H1 (cell line): Measurements from ENCODE around the gene GAD2. TPM values are rescaled to one million over a fixed set of nuclear protein-coding genes. Genes with fewer than 3 reads are reported as not detected.

Experiments used
- CTCF ChIA-PET: fragments of 300-600 bp; sonication (Branson Sonifier 250); formaldehyde crosslinking; loops from one replicate; lab custom pipeline; 2021; ENCODE audit not compliant: partially characterized antibody; lab: Charles Lee
- POLR2A ChIA-PET: fragments of 300-600 bp; sonication (Branson Sonifier 250); formaldehyde crosslinking; loops from one replicate; lab custom pipeline; 2021; ENCODE audit warnings: inconsistent platforms; ENCODE audit not compliant: partially characterized antibody; lab: Charles Lee
- DNase-seq, 2 experiments: peaks; one replicate each; pipeline versions ENCODE4 v3.0.0 to v3.0.0-alpha.2; 2010 to 2022; ENCODE audit warnings: low spot score in 2 of 2, low read depth in 1 of 2, mixed read lengths in 1 of 2
- FAIRE-seq: peaks from 2 replicates; lab custom pipeline; 2011; peaks lifted over from hg19 to GRCh38; lab: Jason Lieb, UNC
- H2AFZ ChIP-seq: 2 replicates; pipeline ENCODE4 v1.8.1; 2012; ENCODE audit warnings: low read length, inconsistent platforms
- H2AK5ac ChIP-seq: 2 replicates; pipeline ENCODE4 v1.6.1; 2013; ENCODE audit warnings: low read depth, low read length
- H2BK120ac ChIP-seq: replicated peaks from 2 replicates; pipeline ENCODE3; 2013; ENCODE audit warnings: low read depth, low read length, inconsistent platforms
- H2BK12ac ChIP-seq: 2 replicates; pipeline ENCODE4 v1.6.1; 2013; ENCODE audit warnings: low read depth, low read length
- H2BK15ac ChIP-seq: 2 replicates; pipeline ENCODE4 v1.6.1; 2013; ENCODE audit warnings: low read length
- H2BK20ac ChIP-seq: 2 replicates; pipeline ENCODE4 v1.6.1; 2013; ENCODE audit warnings: low read length
- H2BK5ac ChIP-seq: 2 replicates; pipeline ENCODE4 v1.6.1; 2013; ENCODE audit warnings: low read depth, low read length
- H3K14ac ChIP-seq: 2 replicates; pipeline ENCODE4 v1.6.1; 2013; ENCODE audit warnings: inconsistent platforms; ENCODE audit not compliant: insufficient read length
- H3K18ac ChIP-seq: 2 replicates; pipeline ENCODE4 v1.6.1; 2013; ENCODE audit warnings: low read length; ENCODE audit errors: extremely low read depth
- H3K23ac ChIP-seq: 2 replicates; pipeline ENCODE4 v1.6.1; 2013; ENCODE audit warnings: inconsistent platforms; ENCODE audit not compliant: insufficient read length
- H3K23me2 ChIP-seq: 2 replicates; pipeline ENCODE4 v1.6.1; 2013; ENCODE audit warnings: low read depth, low read length
- H3K27ac ChIP-seq: 2 replicates; pipeline ENCODE4 v1.6.1; 2011; ENCODE audit warnings: low read depth, low read length, inconsistent platforms
- H3K27me3 ChIP-seq, 4 experiments: replicated peaks in 1 of 4; 1 replicate in 1 of 4; 2 replicates in 3 of 4; pipeline versions ENCODE4 v1.6.1 to v1.8.1; 2011 to 2013; ENCODE audit warnings: low read length in 3 of 4, mild to moderate bottlenecking in 3 of 4, inconsistent platforms in 2 of 4, mixed read lengths in 2 of 4, moderate library complexity in 1 of 4; ENCODE audit not compliant: control insufficient read depth in 3 of 4, insufficient read depth in 3 of 4; ENCODE audit errors: extremely low read depth in 1 of 4
- H3K36me3 ChIP-seq, 4 experiments: 2 replicates each; pipeline versions ENCODE4 v1.6.1 to v1.8.1; 2011 to 2013; ENCODE audit warnings: mild to moderate bottlenecking in 4 of 4, low read length in 3 of 4, moderate library complexity in 2 of 4, control low read depth in 1 of 4, inconsistent platforms in 1 of 4; ENCODE audit not compliant: insufficient read depth in 4 of 4, control insufficient read depth in 2 of 4
- H3K4ac ChIP-seq: replicated peaks from 2 replicates; pipeline ENCODE3; 2013; ENCODE audit warnings: low read length, low read depth, mixed read lengths, inconsistent platforms; ENCODE audit not compliant: insufficient read length
- H3K4me1 ChIP-seq, 4 experiments: replicated peaks in 1 of 4; 1 replicate in 1 of 4; 2 replicates in 3 of 4; pipeline versions ENCODE4 v1.6.1 to v1.8.1; 2011 to 2013; ENCODE audit warnings: low read length in 3 of 4, inconsistent platforms in 2 of 4, mixed read lengths in 1 of 4; ENCODE audit not compliant: insufficient read depth in 4 of 4, control insufficient read depth in 3 of 4
- H3K4me2 ChIP-seq, 2 experiments: 2 replicates each; pipeline versions ENCODE4 v1.6.1 to v1.8.1; 2011 to 2013; ENCODE audit warnings: low read depth in 2 of 2, low read length in 2 of 2, control low read depth in 1 of 2, inconsistent platforms in 1 of 2, mild to moderate bottlenecking in 1 of 2; ENCODE audit not compliant: insufficient read depth in 1 of 2
- H3K4me3 ChIP-seq, 4 experiments: fragments of 200-600, 300-600 bp in 1 of 4; sonication (generic), shearing (Covaris generic), sonication (Bioruptor Twin) in 1 of 4; 2 replicates each; pipeline versions ENCODE4 v1.5.1 to v1.8.1; 2011 to 2016; ENCODE audit warnings: low read length in 4 of 4, low read depth in 3 of 4, control low read depth in 2 of 4, inconsistent platforms in 2 of 4, mild to moderate bottlenecking in 2 of 4, mixed read lengths in 1 of 4, moderate library complexity in 1 of 4; ENCODE audit not compliant: insufficient read depth in 2 of 4; ENCODE audit errors: extremely low read depth in 1 of 4
- H3K56ac ChIP-seq: replicated peaks from 2 replicates; pipeline ENCODE3; 2013; ENCODE audit warnings: low read depth, mild to moderate bottlenecking, mixed read lengths, low read length, inconsistent platforms; ENCODE audit not compliant: insufficient read length
- H3K79me1 ChIP-seq: 2 replicates; pipeline ENCODE4 v1.6.1; 2013; ENCODE audit warnings: low read depth, low read length, control low read depth
- H3K79me2 ChIP-seq, 2 experiments: 2 replicates each; pipeline versions ENCODE4 v1.6.1 to v1.8.1; 2012 to 2013; ENCODE audit warnings: low read length in 2 of 2, mild to moderate bottlenecking in 2 of 2, inconsistent platforms in 1 of 2; ENCODE audit not compliant: insufficient read depth in 2 of 2, control insufficient read depth in 1 of 2
- H3K9ac ChIP-seq, 4 experiments: replicated peaks in 1 of 4; 1 replicate in 1 of 4; 2 replicates in 3 of 4; pipeline versions ENCODE4 v1.6.1 to v1.8.1; 2011 to 2013; ENCODE audit warnings: low read depth in 3 of 4, low read length in 3 of 4, control low read depth in 2 of 4, mild to moderate bottlenecking in 2 of 4, moderate library complexity in 2 of 4, inconsistent platforms in 1 of 4; ENCODE audit errors: extremely low read depth in 1 of 4
- H3K9me3 ChIP-seq, 2 experiments: 2 replicates each; pipeline versions ENCODE4 v1.6.1 to v1.8.1; 2012 to 2013; ENCODE audit warnings: mild to moderate bottlenecking in 2 of 2, moderate library complexity in 2 of 2, control low read depth in 1 of 2, inconsistent platforms in 1 of 2, low read depth in 1 of 2, low read length in 1 of 2, mixed read lengths in 1 of 2; ENCODE audit not compliant: insufficient read depth in 2 of 2
- H4K20me1 ChIP-seq, 2 experiments: replicated peaks in 1 of 2; 2 replicates each; pipeline versions ENCODE3 to v1.8.1; 2011 to 2013; ENCODE audit warnings: inconsistent platforms in 2 of 2, low read length in 2 of 2, mild to moderate bottlenecking in 1 of 2; ENCODE audit not compliant: insufficient read depth in 2 of 2, control insufficient read depth in 1 of 2
- H4K5ac ChIP-seq: 2 replicates; pipeline ENCODE4 v1.6.1; 2013; ENCODE audit warnings: low read length, low read depth, mixed read lengths, inconsistent platforms; ENCODE audit not compliant: insufficient read length
- H4K8ac ChIP-seq: 2 replicates; pipeline ENCODE4 v1.8.0; 2013; ENCODE audit warnings: mild to moderate bottlenecking, moderate library complexity, low read length, inconsistent platforms; ENCODE audit not compliant: insufficient read depth; ENCODE audit errors: extremely low read depth
- H4K91ac ChIP-seq: replicated peaks from 2 replicates; pipeline ENCODE3; 2013; ENCODE audit warnings: low read length, mixed read lengths, inconsistent platforms; ENCODE audit not compliant: insufficient read length
- CBX5 ChIP-seq: fragments of 300-800, 300-1000 bp; sonication (generic); IDR thresholded peaks from 2 replicates; pipeline ENCODE4 v1.7.1; 2016; ENCODE audit warnings: antibody characterized with exemption, low read length, low read depth
- JUND ChIP-seq: IDR thresholded peaks from 2 replicates; pipeline ENCODE4 v1.6.1; 2011; ENCODE audit warnings: mild to moderate bottlenecking, improper control_type of control experiment, low read length
- TEAD4 ChIP-seq: IDR thresholded peaks from 2 replicates; pipeline ENCODE4 v1.6.1; 2012; ENCODE audit warnings: low read depth, low read length, inconsistent platforms, mixed read lengths
- WGBS, 2 experiments: shearing (Covaris generic) in 1 of 2; methylation state at CpG; one replicate each; pipeline versions ENCODE4 v1.1.6 to v1.1.7; 2013 to 2015; ENCODE audit warnings: low lambda C conversion rate in 2 of 2, mixed read lengths in 2 of 2, inconsistent platforms in 1 of 2, low coverage in 1 of 2, missing lambda C conversion rate in 1 of 2; ENCODE audit not compliant: insufficient replicate concordance in 2 of 2, insufficient coverage in 1 of 2, insufficient read length in 1 of 2; ENCODE audit errors: extremely low coverage in 1 of 2, missing lambda C conversion rate in 1 of 2; 5-methylcytosine and 5-hydroxymethylcytosine counted together
- polyA plus RNA-seq, 7 experiments: library from polyadenylated mRNA; depleted of rRNA in 3 of 7; stranded (reverse) in 5 of 7; unstranded in 2 of 7; fragments of >200 nt in 5 of 7; fragments of 200-250 nt in 2 of 7; gene quantifications; 1 replicate in 5 of 7; 2 replicates in 1 of 7; 4 replicates in 1 of 7; pipeline versions ENCODE4 v1.2.1 to v1.2.3, GENCODE V29; 2011 to 2013; ENCODE audit warnings: missing spikeins in 2 of 7, mixed read lengths in 2 of 7
- total RNA-seq: library from RNA; stranded (reverse); fragmentation: NEBNext Ultra II Directional; extraction: Animal tissue kit (Norgen Biotek cat#: 25700); gene quantifications from 2 replicates; pipeline ENCODE4 v1.2.1, GENCODE V29; 2021

GAD2 gene
- total and polyA plus RNA-seq, 2 of the 8 experiments (the other 6 are each of a cell fraction or from before 2014, with no cell fraction given) = 0.30 to 0.47 TPM

DNA sequence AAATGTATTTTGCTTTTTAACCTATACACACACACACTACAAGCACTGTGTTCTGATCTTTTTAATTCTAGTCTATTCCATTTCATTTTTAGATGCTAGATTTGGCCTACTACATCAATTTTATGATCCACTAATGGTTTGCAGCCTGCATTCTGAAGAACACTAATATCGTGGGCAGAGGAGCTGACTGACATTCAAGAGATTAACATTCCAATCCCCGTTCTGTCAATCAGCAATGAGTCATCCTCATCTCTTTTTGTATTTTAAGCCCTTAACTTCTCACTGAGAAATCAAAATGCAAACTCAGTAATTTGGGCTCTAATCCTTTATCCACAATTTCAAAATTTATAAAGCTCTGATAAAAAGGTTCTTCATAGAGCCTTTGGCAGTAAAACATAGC lies 47.1 kb upstream of the GAD2 start:
- Histone ChIP-seq H3K4me3 (no peak overlapping the region), H2AFZ (no peak overlapping the region), H4K8ac (no peak overlapping the region), H3K27me3 (no peaks in the 10 kb centered on the region), H3K4me2 (no peak overlapping the region), H4K5ac (no peak overlapping the region), H3K79me2 (no peaks in the 10 kb centered on the region), H2BK20ac (no peak overlapping the region), H2BK5ac (no peak overlapping the region), H3K27ac (no peak overlapping the region), H3K9ac (no peak overlapping the region), H3K4ac (no peak overlapping the region), H3K23me2 (no peaks in the 10 kb centered on the region), H3K14ac (no peak overlapping the region), H2AK5ac (no peak overlapping the region), H4K91ac (no peak overlapping the region), H2BK15ac (no peak overlapping the region), H3K56ac (no peak overlapping the region), H3K36me3 (peaks cover 0 to 2% (median 0%) of the 10 kb centered on the region in 4 experiments; a peak in 1 of 8 replicates), H3K9me3 (no peaks in the 10 kb centered on the region), H4K20me1 (no peaks in the 10 kb centered on the region), H3K79me1 (no peaks in the 10 kb centered on the region), H2BK120ac (no peak overlapping the region), H3K18ac (no peak overlapping the region), H3K23ac (no peak overlapping the region), H3K4me1 (peaks cover 0 to 14% (median 6%) of the 10 kb centered on the region in 4 experiments; a peak in 5 of 7 replicates), H2BK12ac (no peak overlapping the region)
- DNase-seq (no peak), FAIRE-seq (no peak)
- CTCF ChIA-PET = interaction anchor here (0.9 to 1.4 kb wide), 4 partner anchors 11 to 411 kb away, joined by 3 to 4 read pairs (median 3); no protein-coding TSS in a partner anchor
- TF ChIP-seq JUND = peak; percentile 94
- no peak for TF ChIP-seq CBX5
- TF ChIP-seq TEAD4 = peak; percentile 23; the same call in 1 of the 2 replicates
- 46% methylated on average over 2 of the region's 2 CpGs; no CpG with 5 or more reads in 1 of the 2 experiments for WGBS, 2 experiments
- POLR2A ChIA-PET = interaction anchor here (0.9 kb wide), 1 partner anchor 13 kb away, joined by 3 read pairs; no protein-coding TSS in a partner anchor
